Measurements from ENCODE around the gene SELENOM. TPM values are rescaled to one million over a fixed set of nuclear protein-coding genes. Genes with fewer than 3 reads are reported as not detected.

Gene SELENOM
- total and polyA plus RNA-seq, 2 donors from 2014 or later: 154 to 291 TPM

DNA sequence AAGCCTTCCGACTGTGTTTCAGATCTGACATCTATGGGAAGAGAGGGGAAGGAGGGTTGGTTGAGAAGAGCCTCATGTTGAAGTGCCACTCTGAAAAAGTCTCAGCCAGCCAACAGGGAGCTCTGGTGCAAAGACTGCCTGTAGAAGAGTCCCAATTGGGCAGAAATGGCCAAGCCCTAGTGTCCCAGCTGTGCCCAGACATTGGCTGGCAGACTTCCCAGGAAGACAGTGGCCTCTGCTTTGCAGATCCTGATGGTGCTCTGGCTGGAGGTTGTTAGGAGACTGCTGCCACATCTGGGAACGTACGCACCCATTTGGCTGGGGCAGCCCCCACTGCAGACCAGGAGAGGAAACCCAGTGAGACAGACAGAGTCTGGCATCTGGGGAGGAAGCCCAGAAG lies 36.2 kb upstream of the SELENOM start:
- no peak for DNase-seq
- Histone ChIP-seq H3K27ac (ENCODE audit: low read depth in 2 of 2, low read length in 2 of 2) (no peak overlapping the region), H3K4me1 (ENCODE audit: control insufficient read depth in 2 of 3, insufficient read depth in 2 of 3, low read depth in 1 of 3, low read length in 3 of 3) (peaks cover 0 to 7% (median 2%) of the 10 kb centered on the region in 3 donors), H3K9me3 (ENCODE audit: control insufficient read depth in 2 of 3, insufficient read depth in 1 of 3, low read length in 3 of 3) (no peaks in the 10 kb centered on the region), H3K4me3 (ENCODE audit: low read length in 3 of 3) (no peak overlapping the region), H3K27me3 (ENCODE audit: control insufficient read depth, insufficient read depth, low read length) (no peaks in the 10 kb centered on the region), H3K36me3 (ENCODE audit: control insufficient read depth in 2 of 3, insufficient read depth in 3 of 3, low read length in 3 of 3) (no peaks in the 10 kb centered on the region), H3K9ac (ENCODE audit: low read length in 3 of 3) (no peak overlapping the region)
- intact Hi-C loops (cut with DNase I): no loop called here
- TF ChIP-seq, protein P1, sequence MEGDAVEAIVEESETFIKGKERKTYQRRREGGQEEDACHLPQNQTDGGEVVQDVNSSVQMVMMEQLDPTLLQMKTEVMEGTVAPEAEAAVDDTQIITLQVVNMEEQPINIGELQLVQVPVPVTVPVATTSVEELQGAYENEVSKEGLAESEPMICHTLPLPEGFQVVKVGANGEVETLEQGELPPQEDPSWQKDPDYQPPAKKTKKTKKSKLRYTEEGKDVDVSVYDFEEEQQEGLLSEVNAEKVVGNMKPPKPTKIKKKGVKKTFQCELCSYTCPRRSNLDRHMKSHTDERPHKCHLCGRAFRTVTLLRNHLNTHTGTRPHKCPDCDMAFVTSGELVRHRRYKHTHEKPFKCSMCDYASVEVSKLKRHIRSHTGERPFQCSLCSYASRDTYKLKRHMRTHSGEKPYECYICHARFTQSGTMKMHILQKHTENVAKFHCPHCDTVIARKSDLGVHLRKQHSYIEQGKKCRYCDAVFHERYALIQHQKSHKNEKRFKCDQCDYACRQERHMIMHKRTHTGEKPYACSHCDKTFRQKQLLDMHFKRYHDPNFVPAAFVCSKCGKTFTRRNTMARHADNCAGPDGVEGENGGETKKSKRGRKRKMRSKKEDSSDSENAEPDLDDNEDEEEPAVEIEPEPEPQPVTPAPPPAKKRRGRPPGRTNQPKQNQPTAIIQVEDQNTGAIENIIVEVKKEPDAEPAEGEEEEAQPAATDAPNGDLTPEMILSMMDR (IDR thresholded peaks at IDR 0.05; ENCODE audit: borderline replicate concordance, extremely low read depth, insufficient read depth): no peak
- FAIRE-seq: no peak

DNA sequence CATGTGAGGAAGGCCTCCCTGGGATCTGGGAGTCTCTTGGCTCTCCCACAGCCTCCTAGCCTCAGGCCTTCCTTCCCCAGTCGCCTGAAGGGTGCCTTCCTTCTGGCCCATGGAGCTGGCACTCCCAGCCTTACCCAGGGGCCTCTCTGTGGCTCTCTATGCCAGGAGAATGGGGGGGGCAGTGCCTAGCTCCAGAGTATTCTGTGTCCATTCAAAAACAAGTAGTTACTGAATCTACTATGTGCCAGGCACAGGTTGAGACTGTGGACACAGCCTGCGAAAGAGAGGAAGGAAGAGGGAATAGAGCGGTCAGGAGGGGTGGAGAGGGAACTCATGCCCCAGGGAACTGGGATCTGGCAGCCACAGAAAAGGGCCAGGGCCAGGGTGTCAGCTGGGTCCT lies 35.7 kb upstream of the SELENOM start:
- H3K9me3 ChIP-seq (ENCODE audit: control insufficient read depth in 2 of 3, insufficient read depth in 1 of 3, low read length in 3 of 3): no peaks in the 10 kb centered on the region
- DNase-seq: no peak
- no peak for FAIRE-seq
- TF ChIP-seq, protein P1 (IDR thresholded peaks at IDR 0.05; ENCODE audit: borderline replicate concordance, extremely low read depth, insufficient read depth): no peak
- H3K4me1 ChIP-seq (ENCODE audit: control insufficient read depth in 2 of 3, insufficient read depth in 2 of 3, low read depth in 1 of 3, low read length in 3 of 3): peaks cover 0 to 5% (median 0%) of the 10 kb centered on the region in 3 donors
- no peak overlapping the region for H3K4me3 ChIP-seq (ENCODE audit: low read length in 3 of 3)
- no peak overlapping the region for H3K27ac ChIP-seq (ENCODE audit: low read depth in 2 of 2, low read length in 2 of 2)
- H3K9ac ChIP-seq (ENCODE audit: low read length in 3 of 3): no peak overlapping the region
- no peaks in the 10 kb centered on the region for H3K27me3 ChIP-seq (ENCODE audit: control insufficient read depth, insufficient read depth, low read length)
- no peaks in the 10 kb centered on the region for H3K36me3 ChIP-seq (ENCODE audit: control insufficient read depth in 2 of 3, insufficient read depth in 3 of 3, low read length in 3 of 3)
- intact Hi-C loops (cut with DNase I): no loop called here

DNA sequence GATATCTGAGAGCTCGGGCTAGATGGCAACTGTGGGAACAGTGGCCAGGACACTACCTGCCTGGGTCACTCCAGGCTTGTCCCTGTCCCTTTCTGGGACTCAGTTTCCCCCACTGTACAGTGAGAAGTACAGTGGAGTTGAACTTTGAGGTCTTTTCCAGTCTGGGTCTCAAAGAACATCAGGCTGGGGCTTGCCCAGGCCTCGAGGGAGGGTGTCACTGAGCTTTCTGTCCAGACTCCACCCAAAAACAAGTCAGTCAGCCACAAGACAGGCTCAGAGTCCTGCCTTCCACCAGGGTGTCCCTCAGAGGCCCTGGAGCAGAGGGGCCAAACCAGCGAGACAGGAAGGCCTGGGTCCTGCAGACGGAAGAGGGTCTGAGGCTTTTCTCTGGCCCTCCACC lies 34.9 kb upstream of the SELENOM start:
- TF ChIP-seq, protein P1 (IDR thresholded peaks at IDR 0.05; ENCODE audit: borderline replicate concordance, extremely low read depth, insufficient read depth): no peak
- Histone ChIP-seq H3K27ac (ENCODE audit: low read depth in 2 of 2, low read length in 2 of 2) (no peak overlapping the region), H3K9me3 (ENCODE audit: control insufficient read depth in 2 of 3, insufficient read depth in 1 of 3, low read length in 3 of 3) (no peaks in the 10 kb centered on the region), H3K4me1 (ENCODE audit: control insufficient read depth in 2 of 3, insufficient read depth in 2 of 3, low read depth in 1 of 3, low read length in 3 of 3) (peaks cover 0 to 5% (median 0%) of the 10 kb centered on the region in 3 donors), H3K9ac (ENCODE audit: low read length in 3 of 3) (no peak overlapping the region), H3K36me3 (ENCODE audit: control insufficient read depth in 2 of 3, insufficient read depth in 3 of 3, low read length in 3 of 3) (no peaks in the 10 kb centered on the region), H3K4me3 (ENCODE audit: low read length in 3 of 3) (no peak overlapping the region), H3K27me3 (ENCODE audit: control insufficient read depth, insufficient read depth, low read length) (no peaks in the 10 kb centered on the region)
- intact Hi-C loops (cut with DNase I): no loop called here
- FAIRE-seq: no peak
- DNase-seq: no peak

DNA sequence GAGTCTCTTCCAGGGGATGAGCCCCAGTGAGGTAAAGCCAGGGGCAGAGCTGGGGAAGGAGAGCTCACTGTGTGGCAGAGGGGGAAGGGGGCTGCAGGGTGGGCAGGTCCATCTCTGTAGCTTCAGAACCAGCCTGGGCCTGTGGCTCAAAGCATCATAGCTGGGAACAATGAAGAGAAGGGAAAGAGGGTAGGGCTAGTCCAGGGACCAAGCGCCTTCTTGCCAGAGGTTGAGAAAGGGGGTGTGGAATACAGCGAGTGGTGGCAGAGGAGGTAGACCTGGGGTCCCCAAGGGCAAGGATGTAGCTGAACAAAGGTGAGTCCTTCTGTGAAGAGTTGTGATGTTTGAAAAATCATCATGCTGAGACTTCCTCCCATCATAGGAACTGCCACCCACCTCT lies 34.2 kb upstream of the SELENOM start:
- Histone ChIP-seq H3K27me3 (ENCODE audit: control insufficient read depth, insufficient read depth, low read length) (no peaks in the 10 kb centered on the region), H3K27ac (ENCODE audit: low read depth in 2 of 2, low read length in 2 of 2) (no peak overlapping the region), H3K9me3 (ENCODE audit: control insufficient read depth in 2 of 3, insufficient read depth in 1 of 3, low read length in 3 of 3) (no peaks in the 10 kb centered on the region), H3K4me1 (ENCODE audit: control insufficient read depth in 2 of 3, insufficient read depth in 2 of 3, low read depth in 1 of 3, low read length in 3 of 3) (peaks cover 0 to 5% (median 0%) of the 10 kb centered on the region in 3 donors), H3K36me3 (ENCODE audit: control insufficient read depth in 2 of 3, insufficient read depth in 3 of 3, low read length in 3 of 3) (no peaks in the 10 kb centered on the region), H3K9ac (ENCODE audit: low read length in 3 of 3) (no peak overlapping the region), H3K4me3 (ENCODE audit: low read length in 3 of 3) (no peak overlapping the region)
- DNase-seq (no peak), FAIRE-seq (no peak)
- intact Hi-C loops (cut with DNase I): no loop called here
- TF ChIP-seq, protein P1 (IDR thresholded peaks at IDR 0.05; ENCODE audit: borderline replicate concordance, extremely low read depth, insufficient read depth): no peak

All from kidney (tissue), 14 donors.